ENCODE results near the gene OR10A3. TPM values are rescaled to one million over a fixed set of nuclear protein-coding genes. Genes with fewer than 3 reads are reported as not detected.
A peak's percentile ranks its signal among the peaks of the same experiment; 100 is the strongest.

Gene OR10A3
- polyA plus RNA-seq, 1 donor = 0.04 TPM

DNA sequence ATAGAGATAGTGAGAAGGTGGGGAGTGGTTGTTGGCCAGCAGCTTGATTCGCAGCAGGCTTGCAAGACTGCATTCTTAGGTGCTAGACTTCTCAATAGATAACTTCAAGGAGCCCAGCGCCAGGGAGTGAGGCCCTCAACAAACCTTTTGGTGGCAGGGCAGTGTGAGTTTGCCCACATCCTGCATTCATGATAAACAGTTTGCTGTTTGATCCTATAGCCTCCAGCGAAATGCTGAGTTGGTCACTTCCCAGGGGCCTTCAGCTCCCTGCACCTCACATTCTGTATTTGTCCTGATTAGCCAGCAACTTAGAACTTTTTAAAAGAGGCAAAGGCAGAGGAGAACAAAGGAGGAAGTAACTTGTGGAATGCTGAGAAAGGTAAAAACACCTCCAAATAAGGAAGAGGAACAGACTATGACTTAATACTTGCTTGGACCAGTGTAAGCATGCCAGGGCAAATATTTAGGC, 35.5 kb downstream of the OR10A3 start:
- WGBS (ENCODE audit: insufficient coverage, low lambda C conversion rate) = no CpG with 5 or more reads among the region's 3 CpGs
- Histone ChIP-seq H3K36me3 (ENCODE audit: control insufficient read depth, insufficient read depth, low read length) (no peaks in the 10 kb centered on the region), H3K4me1 (ENCODE audit: control insufficient read depth, insufficient read depth, low read length) (peaks cover 39% of the 10 kb centered on the region), H3K9me3 (ENCODE audit: control insufficient read depth, low read depth, low read length) (no peaks in the 10 kb centered on the region), H3K4me3 (ENCODE audit: low read length) (no peak overlapping the region), H3K27me3 (ENCODE audit: control insufficient read depth, insufficient read depth, low read length) (no peaks in the 10 kb centered on the region), H3K27ac (ENCODE audit: low read length) (peak overlapping the region; percentile 33)
- DNase-seq = peak; percentile 33 to 51

DNA sequence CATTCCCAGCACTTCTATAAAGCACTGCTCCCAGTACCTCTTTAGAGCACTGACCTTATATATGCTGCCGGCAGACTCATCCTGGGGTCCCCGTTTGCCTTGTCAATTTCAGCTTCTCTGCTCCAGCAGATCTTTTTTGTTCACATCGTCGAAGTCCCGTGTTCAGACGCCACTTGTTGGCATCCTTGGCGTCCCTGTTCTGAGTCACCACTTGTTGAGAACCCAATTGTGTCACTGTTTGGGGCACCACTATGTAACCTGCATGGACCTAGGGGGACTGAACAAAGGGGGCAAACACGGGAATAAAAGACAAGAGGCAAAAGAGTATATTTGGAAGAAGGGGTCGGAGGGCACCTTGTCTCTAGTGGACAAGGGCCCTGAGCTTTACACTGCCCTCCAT, 36.0 kb downstream of the OR10A3 start:
- no peaks in the 10 kb centered on the region for H3K36me3 ChIP-seq (ENCODE audit: control insufficient read depth, insufficient read depth, low read length)
- peaks cover 42% of the 10 kb centered on the region for H3K4me1 ChIP-seq (ENCODE audit: control insufficient read depth, insufficient read depth, low read length)
- H3K27me3 ChIP-seq (ENCODE audit: control insufficient read depth, insufficient read depth, low read length) = no peaks in the 10 kb centered on the region
- H3K4me3 ChIP-seq (ENCODE audit: low read length) = no peak overlapping the region
- H3K9me3 ChIP-seq (ENCODE audit: control insufficient read depth, low read depth, low read length) = no peaks in the 10 kb centered on the region
- 92% methylated on average over 2 of the region's 9 CpGs for WGBS (ENCODE audit: insufficient coverage, low lambda C conversion rate)
- peak overlapping the region; percentile 3 for H3K27ac ChIP-seq (ENCODE audit: low read length)
- DNase-seq = no peak

DNA sequence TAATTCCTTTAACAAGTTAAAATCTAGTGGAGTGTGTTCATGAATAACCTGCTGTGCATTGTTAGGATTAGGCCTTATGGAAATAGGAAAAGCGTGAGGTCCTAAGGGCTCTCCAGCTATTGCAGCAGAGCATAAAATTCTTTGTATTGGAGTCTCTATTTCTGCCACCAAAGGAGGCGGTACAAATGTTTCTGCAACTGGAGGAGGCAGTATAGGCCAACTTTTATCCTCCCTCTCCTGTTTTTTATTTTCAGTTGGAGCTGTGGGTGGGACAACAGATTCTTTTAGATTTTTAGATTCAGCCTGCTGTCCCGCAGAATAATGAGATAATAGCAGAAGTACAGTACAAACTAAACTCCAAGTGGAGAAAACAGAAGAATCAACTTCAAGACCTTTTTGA, 36.6 kb downstream of the OR10A3 start:
- WGBS (ENCODE audit: insufficient coverage, low lambda C conversion rate) = 71% methylated on average over 1 of the region's 3 CpGs
- DNase-seq = no peak
- H3K36me3 ChIP-seq (ENCODE audit: control insufficient read depth, insufficient read depth, low read length) = no peaks in the 10 kb centered on the region
- H3K27me3 ChIP-seq (ENCODE audit: control insufficient read depth, insufficient read depth, low read length) = no peaks in the 10 kb centered on the region
- no peak overlapping the region for H3K4me3 ChIP-seq (ENCODE audit: low read length)
- peaks cover 2% of the 10 kb centered on the region for H3K9me3 ChIP-seq (ENCODE audit: control insufficient read depth, low read depth, low read length)
- no peak overlapping the region for H3K27ac ChIP-seq (ENCODE audit: low read length)
- H3K4me1 ChIP-seq (ENCODE audit: control insufficient read depth, insufficient read depth, low read length) = peaks cover 42% of the 10 kb centered on the region

DNA sequence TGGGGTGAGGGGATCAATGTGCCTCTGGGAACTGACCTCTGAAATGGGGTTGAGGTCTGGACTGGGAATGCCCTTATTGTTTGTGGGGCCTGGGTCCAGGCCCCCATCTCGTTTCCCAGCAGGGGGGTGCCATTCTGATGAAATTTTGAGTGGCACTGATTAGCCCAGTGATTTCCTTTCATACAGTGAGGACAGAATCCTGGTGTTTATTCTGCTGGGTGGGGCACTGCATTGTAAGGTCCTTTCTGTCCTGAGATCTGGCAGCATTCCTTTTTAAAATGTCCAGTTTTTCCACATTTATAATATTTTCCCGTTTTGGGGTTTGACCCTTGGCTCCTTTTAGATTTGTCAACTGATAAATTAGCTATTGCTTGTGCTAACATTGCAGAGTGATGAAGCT, 37.6 kb downstream of the OR10A3 start:
- Histone ChIP-seq H3K9me3 (ENCODE audit: control insufficient read depth, low read depth, low read length) (peaks cover 3% of the 10 kb centered on the region), H3K27me3 (ENCODE audit: control insufficient read depth, insufficient read depth, low read length) (no peaks in the 10 kb centered on the region), H3K4me1 (ENCODE audit: control insufficient read depth, insufficient read depth, low read length) (peaks cover 42% of the 10 kb centered on the region), H3K27ac (ENCODE audit: low read length) (no peak overlapping the region), H3K4me3 (ENCODE audit: low read length) (no peak overlapping the region), H3K36me3 (ENCODE audit: control insufficient read depth, insufficient read depth, low read length) (no peaks in the 10 kb centered on the region)
- 0% methylated on average over 1 of the region's 2 CpGs for WGBS (ENCODE audit: insufficient coverage, low lambda C conversion rate)
- peak in 1 of 2 donors; percentile 25 for DNase-seq

DNA sequence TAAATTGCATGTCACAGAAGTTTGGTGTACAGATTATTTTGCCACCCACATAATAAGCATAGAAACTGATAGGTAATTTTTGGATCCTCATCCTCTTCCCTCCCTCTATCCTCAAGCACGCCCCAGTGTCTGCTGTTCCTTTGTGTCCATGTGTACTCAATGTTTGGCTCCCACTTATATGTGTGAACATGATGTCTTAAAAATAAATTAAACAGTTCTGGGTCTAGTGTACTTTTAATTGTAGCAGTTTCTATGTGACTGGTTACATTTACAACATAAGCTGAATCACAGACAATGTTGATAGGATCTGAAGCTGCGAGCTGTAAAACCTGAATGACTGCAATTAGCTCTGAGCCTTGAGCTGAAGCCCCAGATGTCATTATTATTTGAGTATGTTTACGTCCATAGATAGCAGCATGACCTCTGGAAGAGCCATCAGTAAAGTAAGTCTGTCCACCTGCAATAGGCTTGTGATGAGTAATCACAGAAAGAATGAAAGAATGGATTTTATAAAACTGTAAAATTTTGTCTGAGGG, 40.1 kb downstream of the OR10A3 start:
- peaks cover 4% of the 10 kb centered on the region for H3K9me3 ChIP-seq (ENCODE audit: control insufficient read depth, low read depth, low read length)
- no peaks in the 10 kb centered on the region for H3K36me3 ChIP-seq (ENCODE audit: control insufficient read depth, insufficient read depth, low read length)
- WGBS (ENCODE audit: insufficient coverage, low lambda C conversion rate) = no CpG with 5 or more reads among the region's 3 CpGs
- H3K4me3 ChIP-seq (ENCODE audit: low read length) = no peak overlapping the region
- H3K4me1 ChIP-seq (ENCODE audit: control insufficient read depth, insufficient read depth, low read length) = peaks cover 34% of the 10 kb centered on the region
- peak; percentile 57 to 77 for DNase-seq
- peak overlapping the region; percentile 66 for H3K27ac ChIP-seq (ENCODE audit: low read length)
- H3K27me3 ChIP-seq (ENCODE audit: control insufficient read depth, insufficient read depth, low read length) = no peaks in the 10 kb centered on the region

DNA sequence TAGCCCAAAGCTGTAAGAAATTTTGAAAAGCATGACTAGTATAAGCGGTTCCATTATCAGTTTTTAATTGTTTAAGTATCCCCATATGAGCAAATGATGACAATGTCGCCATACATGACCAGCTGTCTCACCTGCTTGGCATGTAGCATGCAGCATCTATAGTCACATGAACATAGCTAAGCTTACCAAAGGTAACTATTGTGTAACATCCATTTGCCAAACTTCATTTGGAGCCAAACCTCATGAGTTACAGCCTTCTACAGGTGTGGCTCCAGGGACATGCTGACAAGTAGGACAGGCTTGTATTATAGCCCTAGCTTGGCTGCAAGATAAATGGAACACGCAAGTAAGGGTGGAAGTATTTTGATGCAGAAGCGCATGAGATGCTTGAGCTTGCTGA, 40.8 kb downstream of the OR10A3 start:
- DNase-seq = peak; percentile 70 to 81
- H3K4me3 ChIP-seq (ENCODE audit: low read length) = no peak overlapping the region

DNA sequence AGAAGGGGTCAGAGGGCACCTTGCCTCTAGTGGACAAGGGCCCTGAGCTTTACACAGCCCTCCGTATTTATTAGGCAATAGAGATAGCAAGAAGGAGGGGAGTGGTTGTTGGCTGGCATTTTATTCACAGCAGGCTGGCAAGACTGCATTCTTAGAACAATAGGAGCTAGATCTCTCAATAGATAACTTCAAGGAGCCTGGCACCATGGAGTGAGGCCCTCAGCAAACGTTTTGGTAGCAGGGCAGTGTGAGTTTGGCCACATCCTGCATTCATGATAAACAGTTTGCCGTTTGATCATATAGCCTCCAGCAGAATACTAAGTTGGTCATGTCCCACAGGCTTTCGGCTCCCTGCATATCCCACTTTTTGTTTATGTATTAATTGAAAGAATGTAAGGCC, 42.1 kb downstream of the OR10A3 start:
- Histone ChIP-seq H3K36me3 (ENCODE audit: control insufficient read depth, insufficient read depth, low read length) (no peaks in the 10 kb centered on the region), H3K4me3 (ENCODE audit: low read length) (no peak overlapping the region), H3K27me3 (ENCODE audit: control insufficient read depth, insufficient read depth, low read length) (no peaks in the 10 kb centered on the region), H3K9me3 (ENCODE audit: control insufficient read depth, low read depth, low read length) (peaks cover 4% of the 10 kb centered on the region), H3K4me1 (ENCODE audit: control insufficient read depth, insufficient read depth, low read length) (peaks cover 25% of the 10 kb centered on the region), H3K27ac (ENCODE audit: low read length) (no peak overlapping the region)
- WGBS (ENCODE audit: insufficient coverage, low lambda C conversion rate) = 100% methylated on average over 1 of the region's 4 CpGs
- DNase-seq = no peak

More for the DNA sequence above, 40.8 kb downstream of the OR10A3 start:
- Histone ChIP-seq H3K36me3 (ENCODE audit: control insufficient read depth, insufficient read depth, low read length) (no peaks in the 10 kb centered on the region), H3K27me3 (ENCODE audit: control insufficient read depth, insufficient read depth, low read length) (no peaks in the 10 kb centered on the region), H3K9me3 (ENCODE audit: control insufficient read depth, low read depth, low read length) (peaks cover 4% of the 10 kb centered on the region), H3K4me1 (ENCODE audit: control insufficient read depth, insufficient read depth, low read length) (peaks cover 27% of the 10 kb centered on the region), H3K27ac (ENCODE audit: low read length) (peak overlapping the region; percentile 66)
- WGBS (ENCODE audit: insufficient coverage, low lambda C conversion rate) = no CpG with 5 or more reads among the region's 4 CpGs

DNA sequence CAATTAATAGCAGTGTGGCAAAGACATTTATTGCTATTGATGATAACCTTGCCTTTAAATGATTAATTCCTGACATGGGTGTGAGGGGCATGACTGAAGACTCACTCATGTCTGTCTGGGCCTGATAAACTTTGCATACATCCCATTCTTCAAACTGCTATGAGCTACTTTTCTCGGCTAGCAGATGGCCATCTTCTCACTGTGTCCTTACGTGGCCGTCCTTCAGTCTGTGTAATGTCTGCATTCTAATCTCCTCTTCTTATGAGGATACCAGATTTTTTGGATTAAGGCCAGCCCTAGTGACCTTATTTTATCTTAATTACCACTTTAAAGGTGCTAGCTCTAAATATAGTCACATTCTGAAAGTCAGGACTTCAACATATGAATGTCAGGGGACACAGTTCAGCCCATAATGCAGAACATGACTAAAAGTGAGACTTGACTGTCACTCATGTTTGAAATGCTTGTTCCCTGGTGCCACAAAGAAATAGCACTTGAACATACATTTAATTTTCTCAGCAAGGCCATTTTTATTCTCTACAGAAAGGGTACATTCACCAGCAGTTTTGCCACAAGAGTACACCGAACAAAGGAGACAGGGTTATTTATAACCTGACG, 42.7 kb downstream of the OR10A3 start:
- Histone ChIP-seq H3K9me3 (ENCODE audit: control insufficient read depth, low read depth, low read length) (peaks cover 4% of the 10 kb centered on the region), H3K4me3 (ENCODE audit: low read length) (no peak overlapping the region), H3K27me3 (ENCODE audit: control insufficient read depth, insufficient read depth, low read length) (no peaks in the 10 kb centered on the region), H3K36me3 (ENCODE audit: control insufficient read depth, insufficient read depth, low read length) (no peaks in the 10 kb centered on the region), H3K4me1 (ENCODE audit: control insufficient read depth, insufficient read depth, low read length) (peaks cover 20% of the 10 kb centered on the region), H3K27ac (ENCODE audit: low read length) (no peak overlapping the region)
- DNase-seq = no peak
- 100% methylated on average over 1 of the region's 5 CpGs for WGBS (ENCODE audit: insufficient coverage, low lambda C conversion rate)

DNA sequence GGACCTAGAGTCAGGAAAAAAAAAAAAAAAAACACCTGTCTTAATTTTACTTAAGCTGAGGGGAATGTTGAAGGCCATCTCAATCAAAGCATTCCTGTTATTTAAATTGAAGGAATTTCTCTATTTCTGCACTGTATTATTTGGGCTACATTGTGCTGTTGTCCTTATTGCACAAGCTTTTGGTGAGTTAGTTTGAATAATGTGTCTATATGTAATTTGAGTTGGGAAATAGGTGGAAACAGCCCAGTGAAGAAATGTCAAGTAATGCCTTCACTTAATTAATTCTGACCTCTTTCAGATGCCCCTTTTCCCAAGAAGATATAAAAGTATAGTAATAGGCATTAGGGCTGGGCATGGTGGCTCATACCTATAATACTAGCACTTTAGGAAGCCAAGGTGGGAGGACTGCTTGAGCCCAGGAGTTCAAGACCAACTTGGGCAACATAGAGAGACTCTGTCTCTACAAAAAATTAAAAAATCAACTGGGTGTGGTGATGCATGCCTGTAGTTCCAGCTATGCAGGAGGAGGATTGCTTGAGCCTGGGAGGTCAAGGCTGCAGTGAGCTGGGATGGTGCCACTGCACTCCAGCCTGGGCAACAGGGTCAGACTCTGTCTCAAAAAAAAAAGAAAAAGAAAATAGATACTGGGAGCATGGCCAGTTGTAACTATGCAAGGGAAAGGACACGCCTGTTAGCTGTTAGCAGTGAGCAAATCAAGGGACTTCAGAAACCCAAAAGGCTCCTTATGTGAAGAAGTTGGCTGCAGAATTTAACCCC, 45.3 kb downstream of the OR10A3 start:
- no peak overlapping the region for H3K4me3 ChIP-seq (ENCODE audit: low read length)
- H3K36me3 ChIP-seq (ENCODE audit: control insufficient read depth, insufficient read depth, low read length) = no peaks in the 10 kb centered on the region
- WGBS (ENCODE audit: insufficient coverage, low lambda C conversion rate) = no CpG with 5 or more reads among the region's 1 CpG
- DNase-seq = no peak
- H3K27ac ChIP-seq (ENCODE audit: low read length) = no peak overlapping the region
- peaks cover 4% of the 10 kb centered on the region for H3K9me3 ChIP-seq (ENCODE audit: control insufficient read depth, low read depth, low read length)
- peaks cover 21% of the 10 kb centered on the region for H3K4me1 ChIP-seq (ENCODE audit: control insufficient read depth, insufficient read depth, low read length)
- H3K27me3 ChIP-seq (ENCODE audit: control insufficient read depth, insufficient read depth, low read length) = no peaks in the 10 kb centered on the region

DNA sequence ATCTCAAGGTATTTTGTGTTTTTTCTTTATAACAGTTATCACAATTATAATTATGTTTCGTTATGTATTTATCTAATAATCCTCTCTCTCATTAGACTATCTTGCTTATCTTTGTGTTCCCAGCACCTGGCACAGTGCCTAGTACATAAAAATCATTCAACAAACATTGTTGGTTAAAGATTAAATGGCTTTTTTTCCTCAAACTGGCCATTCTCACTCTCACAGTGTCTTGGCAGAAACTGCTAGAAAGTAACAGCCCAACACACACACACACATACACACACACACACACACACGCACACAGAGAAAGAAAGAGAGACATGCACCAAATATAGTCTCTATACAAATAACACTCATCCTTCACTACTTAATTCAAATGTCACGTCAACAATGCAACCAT, 47.3 kb downstream of the OR10A3 start:
- Histone ChIP-seq H3K27ac (ENCODE audit: low read length) (peak overlapping the region; percentile 84), H3K9me3 (ENCODE audit: control insufficient read depth, low read depth, low read length) (peaks cover 2% of the 10 kb centered on the region), H3K27me3 (ENCODE audit: control insufficient read depth, insufficient read depth, low read length) (peaks cover 4% of the 10 kb centered on the region), H3K4me3 (ENCODE audit: low read length) (no peak overlapping the region), H3K4me1 (ENCODE audit: control insufficient read depth, insufficient read depth, low read length) (peaks cover 18% of the 10 kb centered on the region), H3K36me3 (ENCODE audit: control insufficient read depth, insufficient read depth, low read length) (no peaks in the 10 kb centered on the region)
- DNase-seq = no peak
- 38% methylated on average over 1 of the region's 3 CpGs for WGBS (ENCODE audit: insufficient coverage, low lambda C conversion rate)
